K562 (cell line): ENCODE data around the gene MEGF11. TPM values are rescaled to one million over a fixed set of nuclear protein-coding genes. Genes with fewer than 3 reads are reported as not detected.

ENCODE experiments used
- ATAC-seq: fragments of 200-7000 bp; cut with Tn5 transposase; 3 replicates; pipeline ENCODE4 v1.9.1; 2020; ENCODE audit warnings: moderate library complexity
- BruUV-seq: library from RNA; stranded (reverse); fragments of 400-500 nt; replicated peaks from 2 replicates; lab custom pipeline; 2021; lab: Mats Ljungman, UMichigan
- CTCF ChIA-PET: fragments of 300-600 bp; formaldehyde crosslinking; extraction: SDS; loops from one replicate; lab custom pipeline; 2021; ENCODE audit warnings: low intra/inter-chr PET ratio; lab: Yijun Ruan, JAX
- POLR2A ChIA-PET: fragments of 300-600, 350-650 bp; sonication (Branson Sonifier 250); formaldehyde crosslinking; extraction: SDS; loops from one replicate; lab custom pipeline; 2021; ENCODE audit warnings: antibody characterized with exemption, inconsistent platforms; lab: Yijun Ruan, JAX
- DNase-seq, 4 experiments: peaks; one replicate each; pipeline versions ENCODE4 v3.0.0 to v3.0.0-alpha.2; 2011 to 2018; ENCODE audit warnings: low spot score in 3 of 4, mixed read lengths in 3 of 4; ENCODE audit errors: extremely low read depth in 1 of 4
- FAIRE-seq: peaks from 2 replicates; lab custom pipeline; 2011; peaks lifted over from hg19 to GRCh38; lab: Jason Lieb, UNC
- H2AFZ ChIP-seq: 2 replicates; pipeline ENCODE4 v1.6.0; 2011; ENCODE audit warnings: low read depth, low read length, control low read depth, inconsistent platforms
- H3K27ac ChIP-seq: fragments of 200-600 bp; 3 replicates; pipeline ENCODE4 v1.8.0; 2011; ENCODE audit warnings: low read depth, mild to moderate bottlenecking, control low read depth, inconsistent platforms, low read length, moderate library complexity, mixed read lengths; ENCODE audit errors: extremely low read depth
- H3K27me3 ChIP-seq, 2 experiments: fragments of 300-600 bp in 1 of 2; 2 replicates in 1 of 2; 3 replicates in 1 of 2; pipeline versions ENCODE4 v1.6.0 to v1.8.0; 2011; ENCODE audit warnings: inconsistent platforms in 2 of 2, low read length in 2 of 2, mild to moderate bottlenecking in 1 of 2, mixed read lengths in 1 of 2, moderate library complexity in 1 of 2; ENCODE audit not compliant: control insufficient read depth in 2 of 2, insufficient read depth in 2 of 2
- H3K36me3 ChIP-seq: fragments of 300-600 bp; 3 replicates; pipeline ENCODE4 v1.8.0; 2011; ENCODE audit warnings: mild to moderate bottlenecking, low read length, inconsistent platforms; ENCODE audit not compliant: control insufficient read depth, insufficient read depth
- H3K4me1 ChIP-seq, 2 experiments: fragments of 200-600 bp in 1 of 2; replicated peaks in 1 of 2; 2 replicates in 1 of 2; 3 replicates in 1 of 2; pipeline versions ENCODE4 v1.5.1 to v1.8.0; 2011; ENCODE audit warnings: inconsistent platforms in 2 of 2, low read length in 2 of 2, mild to moderate bottlenecking in 1 of 2, mixed read lengths in 1 of 2, moderate library complexity in 1 of 2; ENCODE audit not compliant: control insufficient read depth in 2 of 2, insufficient read depth in 2 of 2
- H3K4me2 ChIP-seq: 2 replicates; pipeline ENCODE4 v1.6.1; 2011; ENCODE audit warnings: low read length, control low read depth, inconsistent platforms, mixed read lengths; ENCODE audit not compliant: insufficient read depth
- H3K4me3 ChIP-seq: fragments of 200-600 bp; sonication (generic), shearing (Covaris generic); 2 replicates; pipeline ENCODE4 v1.5.1; 2016; ENCODE audit warnings: control low read depth, inconsistent platforms
- H3K79me2 ChIP-seq: fragments of 200-600 bp; 3 replicates; pipeline ENCODE4 v1.8.0; 2011; ENCODE audit warnings: low read length, inconsistent platforms; ENCODE audit not compliant: control insufficient read depth, insufficient read depth
- H3K9ac ChIP-seq, 2 experiments: 2 replicates each; pipeline versions ENCODE4 v1.6.0 to v1.6.1; 2011; ENCODE audit warnings: low read depth in 2 of 2, low read length in 2 of 2, control low read depth in 1 of 2, inconsistent platforms in 1 of 2, mild to moderate bottlenecking in 1 of 2, mixed read lengths in 1 of 2; ENCODE audit not compliant: insufficient read depth in 1 of 2
- H3K9me1 ChIP-seq: one replicate; pipeline ENCODE4 v1.6.0; 2011; ENCODE audit warnings: inconsistent platforms, mild to moderate bottlenecking, low read length, moderate library complexity; ENCODE audit not compliant: control insufficient read depth, insufficient read depth
- H3K9me3 ChIP-seq: replicated peaks from 2 replicates; pipeline ENCODE4 v1.5.1; 2011; ENCODE audit warnings: low read depth, low read length, inconsistent platforms; ENCODE audit not compliant: control insufficient read depth, insufficient read depth
- H4K20me1 ChIP-seq: replicated peaks from 2 replicates; pipeline ENCODE4 v1.6.1; 2011; ENCODE audit warnings: low read length, inconsistent platforms, mixed read lengths; ENCODE audit not compliant: control insufficient read depth, insufficient read depth
- CBX1 ChIP-seq: sonication (generic); IDR thresholded peaks from 2 replicates; pipeline ENCODE4 v1.6.1; 2016; ENCODE audit warnings: antibody characterized with exemption, low read depth, mild to moderate bottlenecking
- CBX3 ChIP-seq, 2 experiments: IDR thresholded peaks; 1 replicate in 1 of 2; 2 replicates in 1 of 2; pipeline ENCODE4 v1.6.1; 2012; ENCODE audit warnings: inconsistent platforms in 2 of 2, low read length in 2 of 2, borderline replicate concordance in 1 of 2, control low read depth in 1 of 2
- KLF6 ChIP-seq: fragments of 250-450 bp; sonication (Bioruptor Pico); IDR thresholded peaks from 2 replicates; pipeline ENCODE4 v1.4.0; 2020; ENCODE audit warnings: mild to moderate bottlenecking, moderate library complexity, borderline replicate concordance
- MXI1 ChIP-seq: IDR thresholded peaks from 2 replicates; pipeline ENCODE4 v1.6.1; 2011; ENCODE audit warnings: low read depth, mild to moderate bottlenecking, improper control_type of control experiment, low read length
- PHTF2 ChIP-seq: fragments of 250-450 bp; sonication (Bioruptor Pico); IDR thresholded peaks from 2 replicates; pipeline ENCODE4 v1.5.0; 2021; ENCODE audit warnings: mild to moderate bottlenecking
- TCF7 ChIP-seq: sonication (generic); IDR thresholded peaks from 2 replicates; pipeline ENCODE4 v1.6.1; 2016; ENCODE audit warnings: antibody characterized with exemption, borderline replicate concordance
- ZNF41 ChIP-seq: fragments of 250-450 bp; sonication (Bioruptor Pico); conservative IDR thresholded peaks from 2 replicates; pipeline ENCODE4 v1.4.0; 2020; ENCODE audit warnings: mild to moderate bottlenecking
- ZNF696 ChIP-seq: fragments of 250-450 bp; sonication (Bioruptor Pico); conservative IDR thresholded peaks from 2 replicates; pipeline ENCODE4 v1.4.0; 2020; ENCODE audit warnings: mild to moderate bottlenecking, moderate library complexity
- whole genome bisulfite sequencing: fragments of 100-300 bp; shearing (Covaris generic); methylation state at CpG from one replicate; pipeline ENCODE4 v1.1.6; 2016; ENCODE audit warnings: low coverage, mixed read lengths; ENCODE audit not compliant: insufficient coverage; ENCODE audit errors: missing lambda C conversion rate; 5-methylcytosine and 5-hydroxymethylcytosine counted together
- in situ Hi-C: fragments of 300-500 bp; cut with MboI; formaldehyde crosslinking; loops from 4 replicates; pipeline ENCODE4 v1.15.0; 2018; ENCODE audit warnings: inconsistent platforms, mixed read lengths
- intact Hi-C: fragments of 100-400 bp; cut with micrococcal nuclease; formaldehyde crosslinking; loops from 2 replicates; pipeline ENCODE4 v1.14.2; 2022
- polyA plus RNA-seq, 8 experiments: library from polyadenylated mRNA; depleted of rRNA in 4 of 8; stranded (reverse) in 5 of 8; unstranded in 3 of 8; fragments of >200 nt; fragmentation: Nextera tagmentation in 2 of 8; fragmentation: Illumina TruSeq in 1 of 8; extraction: Ambion mirVana in 2 of 8; extraction: Trizol in 1 of 8; gene quantifications; 2 replicates each; pipeline versions ENCODE4 v1.2.1 to v1.2.3, GENCODE V29; 2011 to 2014; ENCODE audit warnings: inconsistent platforms in 1 of 8, missing spikeins in 1 of 8
- total RNA-seq, 7 experiments: library from RNA; depleted of rRNA in 6 of 7; stranded (reverse); fragments of >200 nt in 6 of 7; fragmentation: Illumina TruSeq in 2 of 7; extraction: Trizol in 2 of 7; gene quantifications; 2 replicates each; pipeline versions ENCODE4 v1.2.1 to v1.2.3, GENCODE V29; 2011 to 2021; ENCODE audit warnings: low replicate concordance in 1 of 7
- TF ChIP-seq, protein P1 (sequence below): sonication (generic); formaldehyde crosslinking; IDR thresholded peaks from 2 replicates; pipeline ENCODE4 v1.9.0; 2022; ENCODE audit warnings: mild to moderate bottlenecking, missing genetic modification reagents

MEGF11 gene
- total and polyA plus RNA-seq, 9 of the 15 experiments (the other 6 are each of a cell fraction or from before 2014, with no cell fraction given): 0.06 to 0.23 (median 0.20) TPM; not detected in 6

DNA sequence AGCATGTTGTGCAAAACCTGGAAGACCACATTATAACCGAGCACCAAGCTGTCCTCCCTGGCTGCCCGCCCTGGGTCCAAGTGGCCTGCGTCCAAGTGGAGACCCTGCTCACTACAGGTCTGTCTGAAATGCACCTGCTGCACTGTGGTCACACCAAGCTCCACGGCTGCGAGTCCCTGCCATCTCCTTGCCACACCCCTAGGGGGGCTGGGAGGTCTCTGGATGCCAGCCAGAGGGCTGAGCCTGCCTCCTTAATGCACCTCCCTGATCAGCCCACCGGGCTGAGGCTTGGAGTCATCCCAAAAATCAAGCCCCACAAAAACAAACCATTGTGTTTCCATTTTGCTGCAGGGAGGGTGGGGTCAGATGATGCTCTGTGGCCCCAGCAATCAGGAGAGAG is 187.1 kb downstream of the MEGF11 start:
- POLR2A ChIA-PET: interaction anchor here (0.6 kb wide), 1 partner anchor 85 kb away, joined by 3 read pairs; no protein-coding TSS in a partner anchor
- H3K9me1 ChIP-seq: no peaks in the 10 kb centered on the region
- BruUV-seq: no TSS peak
- H3K27ac ChIP-seq: no peak overlapping the region
- DNase-seq (no peak), ATAC-seq (no peak), FAIRE-seq (no peak)
- no peaks in the 10 kb centered on the region for H3K4me1 ChIP-seq
- intact Hi-C loops (no loop called here), in situ Hi-C loops (no loop called here)
- H3K4me3 ChIP-seq: no peak overlapping the region
- WGBS: 0% methylated on average over 6 of the region's 6 CpGs
- no peak overlapping the region for H2AFZ ChIP-seq
- no peak overlapping the region for H3K9ac ChIP-seq
- H3K79me2 ChIP-seq: no peaks in the 10 kb centered on the region
- CTCF ChIA-PET: no interaction called here
- no peaks in the 10 kb centered on the region for H3K36me3 ChIP-seq
- 0 out of 2 replicates have a peak, but pooled peaks cover 2% of the 10 kb centered on the region for H4K20me1 ChIP-seq
- no peak overlapping the region for H3K4me2 ChIP-seq
- TF ChIP-seq, protein P1, sequence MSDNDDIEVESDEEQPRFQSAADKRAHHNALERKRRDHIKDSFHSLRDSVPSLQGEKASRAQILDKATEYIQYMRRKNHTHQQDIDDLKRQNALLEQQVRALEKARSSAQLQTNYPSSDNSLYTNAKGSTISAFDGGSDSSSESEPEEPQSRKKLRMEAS (CRISPR knock-in tag): no peak
- TF ChIP-seq MXI1 (no peak), CBX3 (IDR thresholded peaks at IDR 0.05; ENCODE audit: borderline replicate concordance in 1 of 2, low read length in 2 of 2) (no peak), KLF6 (CRISPR knock-in tag) (no peak), CBX1 (no peak), PHTF2 (CRISPR knock-in tag) (no peak), TCF7 (no peak), ZNF41 (CRISPR knock-in tag) (no peak), ZNF696 (CRISPR knock-in tag) (no peak)
- TF ChIP-seq, all 486 proteins: peak for 0
- Histone ChIP-seq H3K9me3 (no peaks in the 10 kb centered on the region), H3K27me3 (peaks cover 4 to 22% of the 10 kb centered on the region in 2 experiments; a peak in 2 of 5 replicates)
